Measurements from ENCODE around the gene SPINK9. TPM values are rescaled to one million over a fixed set of nuclear protein-coding genes. Genes with fewer than 3 reads are reported as not detected.

Gene SPINK9
- total and polyA plus RNA-seq, 2 of the 4 experiments (the other 2 are of a cell fraction), result not detected

DNA sequence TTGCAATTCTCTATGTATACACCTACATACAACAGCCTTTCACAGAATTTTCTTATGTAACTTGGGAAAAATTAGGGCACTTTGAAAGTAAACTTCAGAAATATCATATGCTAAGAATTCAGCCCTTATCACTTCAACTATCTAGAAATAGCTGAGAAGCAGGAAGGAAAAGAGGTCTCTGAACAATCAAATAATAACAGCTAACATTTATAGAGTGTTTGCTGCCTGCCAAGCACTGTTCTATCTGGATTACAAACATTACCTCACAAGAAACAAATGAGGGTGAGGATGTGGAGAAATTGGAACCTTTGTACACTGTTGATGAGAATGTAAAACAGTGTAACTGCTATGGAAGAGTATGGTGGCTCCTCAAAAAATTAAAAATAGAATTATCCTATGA is 44.0 kb downstream of the SPINK9 start (continued):
- TF ChIP-seq ELK1 (IDR thresholded peaks at IDR 0.05; ENCODE audit: borderline replicate concordance, low read depth, low read length), result no peak
- TF ChIP-seq POLR2A (IDR thresholded peaks at IDR 0.05; ENCODE audit: low read depth, low read length), result no peak
- no peak for TF ChIP-seq MAFK (IDR thresholded peaks at IDR 0.05; ENCODE audit: low read depth, low read length)
- TF ChIP-seq CHD1 (IDR thresholded peaks at IDR 0.05; ENCODE audit: low read depth, low read length), result no peak
- no peak for TF ChIP-seq RFX5 (IDR thresholded peaks at IDR 0.05; ENCODE audit: low read depth, low read length)

DNA sequence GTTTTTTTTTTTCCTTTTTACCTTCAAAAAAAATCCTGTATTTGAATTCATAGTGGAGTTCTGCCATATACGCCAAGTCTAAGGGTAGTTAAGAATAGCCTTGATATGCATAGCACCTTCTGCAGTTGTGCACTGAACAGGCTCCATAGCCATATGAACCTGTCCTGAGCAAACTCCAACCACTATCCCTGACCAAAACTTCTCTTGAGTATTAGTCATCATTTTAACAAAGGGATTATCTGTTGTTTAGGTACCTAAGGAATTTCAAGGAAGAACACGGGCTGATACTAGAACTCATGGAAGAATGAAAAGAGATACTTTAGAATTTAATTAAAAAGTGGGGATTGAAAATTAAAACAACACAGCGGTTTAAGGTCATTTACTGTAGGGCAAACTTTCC is 46.5 kb downstream of the SPINK9 start:
- ATAC-seq (ENCODE audit: low read depth) (no peak), DNase-seq (no peak)
- Histone ChIP-seq H3K79me1 (ENCODE audit: low read depth in 1 of 2, low read length in 2 of 2) (peaks cover 16 to 23% of the 10 kb centered on the region in 2 experiments), H4K8ac (ENCODE audit: low read depth in 2 of 2, low read length in 2 of 2) (no peak overlapping the region), H3K18ac (ENCODE audit: low read depth, low read length) (no peak overlapping the region), H2BK120ac (ENCODE audit: low read depth, low read length) (no peak overlapping the region), H3K9ac (ENCODE audit: low read depth, low read length) (no peak overlapping the region), H3K27ac (ENCODE audit: insufficient read depth, low read length) (no peak overlapping the region), H3K4ac (ENCODE audit: low read depth, low read length) (no peak overlapping the region), H3K56ac (ENCODE audit: extremely low read depth, insufficient read depth, low read length) (no peak overlapping the region), H3K4me3 (ENCODE audit: insufficient read depth, low read depth, low read length) (no peak overlapping the region), H3K4me1 (ENCODE audit: control insufficient read depth, insufficient read depth, low read length) (peaks cover 7% of the 10 kb centered on the region), H3K36me3 (ENCODE audit: control insufficient read depth, insufficient read depth, low read length) (peaks cover 2% of the 10 kb centered on the region; the same call in 1 of the 2 replicates), H3K27me3 (ENCODE audit: control insufficient read depth, insufficient read depth, low read length) (no peaks in the 10 kb centered on the region), H4K20me1 (ENCODE audit: insufficient read depth, low read length) (no peaks in the 10 kb centered on the region), H2BK5ac (ENCODE audit: low read depth, low read length, poor library complexity, severe bottlenecking) (no peak overlapping the region), H2AK9ac (replicated peaks; ENCODE audit: low read depth, low read length, poor library complexity) (no peak overlapping the region), H2BK15ac (ENCODE audit: low read depth, low read length) (no peak overlapping the region), H3K9me3 (ENCODE audit: control insufficient read depth, insufficient read depth, low read length) (no peaks in the 10 kb centered on the region), H2AFZ (replicated peaks; ENCODE audit: low read length, poor library complexity) (no peak overlapping the region), H3K14ac (replicated peaks; ENCODE audit: low read depth, low read length) (no peak overlapping the region), H3K9me1 (ENCODE audit: insufficient read depth, low read length) (peaks cover 8% of the 10 kb centered on the region; the same call in 1 of the 2 replicates), H3K4me2 (ENCODE audit: low read depth, low read length) (no peak overlapping the region), H3K23ac (ENCODE audit: low read depth, low read length) (no peak overlapping the region), H2AK5ac (ENCODE audit: low read depth, low read length) (no peak overlapping the region), H4K5ac (ENCODE audit: low read depth, low read length) (no peak overlapping the region), H2BK20ac (ENCODE audit: low read depth, low read length) (no peak overlapping the region), H4K91ac (ENCODE audit: insufficient read depth, low read depth, low read length) (no peak overlapping the region)
- BruUV-seq (replicated peaks), result no TSS peak
- WGBS, 2 experiments (ENCODE audit: extremely low coverage in 2 of 2, insufficient read length in 1 of 2), result no CpG with 5 or more reads among the region's 3 CpGs
- in situ Hi-C loops (cut with MboI; ENCODE audit: low sequenced_read_pairs) (no loop called here), intact Hi-C loops (cut with micrococcal nuclease) (loop anchor here (5.0 kb wide), 1 partner anchor 350 kb away; no protein-coding TSS in a partner anchor), dilution Hi-C loops (cut with HindIII; ENCODE audit: low sequenced_read_pairs, unreplicated experiment) (no loop called here)
- CTCF ChIA-PET, result interaction anchor here (0.6 to 0.7 kb wide), 2 partner anchors 19 to 23 kb away, joined by 3 to 4 read pairs; no protein-coding TSS in a partner anchor
- POLR2A ChIA-PET (ENCODE audit: unreplicated experiment), result interaction anchor here (0.6 kb wide), 1 partner anchor 82 kb away, joined by 6 read pairs; no protein-coding TSS in a partner anchor
- no peak for TF ChIP-seq USF2 (IDR thresholded peaks at IDR 0.05; ENCODE audit: low read depth, low read length)
- TF ChIP-seq NFE2L2 (IDR thresholded peaks at IDR 0.05; ENCODE audit: low read depth, low read length), result no peak
- TF ChIP-seq MAFK (IDR thresholded peaks at IDR 0.05; ENCODE audit: low read depth, low read length), result no peak
- TF ChIP-seq RAD21 (IDR thresholded peaks at IDR 0.05; ENCODE audit: low read length), result no peak
- TF ChIP-seq MXI1 (IDR thresholded peaks at IDR 0.05; ENCODE audit: borderline replicate concordance, low read depth, low read length), result no peak
- no peak for TF ChIP-seq MAZ (IDR thresholded peaks at IDR 0.05; ENCODE audit: borderline replicate concordance, low read depth, low read length)
- no peak for TF ChIP-seq SMC3 (IDR thresholded peaks at IDR 0.05; ENCODE audit: low read depth, low read length)
- no peak for TF ChIP-seq POLR2A (IDR thresholded peaks at IDR 0.05; ENCODE audit: low read depth, low read length)
- no peak for TF ChIP-seq CEBPB (IDR thresholded peaks at IDR 0.05; ENCODE audit: low read depth, low read length)
- TF ChIP-seq CHD1 (IDR thresholded peaks at IDR 0.05; ENCODE audit: low read depth, low read length), result no peak
- TF ChIP-seq FOS (IDR thresholded peaks at IDR 0.05; ENCODE audit: low read depth, low read length), result no peak
- TF ChIP-seq BHLHE40 (IDR thresholded peaks at IDR 0.05; ENCODE audit: low read depth, low read length), result no peak
- no peak for TF ChIP-seq ELK1 (IDR thresholded peaks at IDR 0.05; ENCODE audit: borderline replicate concordance, low read depth, low read length)
- TF ChIP-seq RFX5 (IDR thresholded peaks at IDR 0.05; ENCODE audit: low read depth, low read length), result no peak
